ENCODE data around the gene EMD. TPM values are rescaled to one million over a fixed set of nuclear protein-coding genes. Genes with fewer than 3 reads are reported as not detected.
A peak's percentile ranks its signal among the peaks of the same experiment; 100 is the strongest.

EMD gene
- total and polyA plus RNA-seq, 2 donors from 2014 or later, result 79.6 to 102 TPM

DNA sequence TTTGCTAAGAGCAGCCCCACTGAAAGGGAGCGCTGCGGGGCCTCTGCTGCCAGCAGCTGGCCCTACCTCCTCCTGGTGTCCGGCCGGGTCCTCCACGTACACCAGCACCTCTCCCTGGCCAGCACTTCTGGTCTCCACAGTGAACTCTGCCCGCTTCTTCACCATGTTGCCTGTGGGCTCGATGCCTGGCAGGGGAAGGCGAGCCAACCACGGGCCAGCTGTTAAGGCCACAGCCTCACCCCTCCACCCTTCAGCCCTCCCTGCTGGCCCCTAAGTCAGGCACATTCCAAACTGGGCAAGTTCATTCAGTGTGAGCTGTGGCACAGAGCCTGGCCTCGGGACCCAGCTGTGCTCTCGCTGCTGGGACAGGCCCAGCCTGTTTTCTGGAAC is 12.4 kb upstream of the EMD start:
- H3K9ac ChIP-seq (ENCODE audit: low read length in 3 of 3), result no peak overlapping the region
- FAIRE-seq, result no peak
- no peak for DNase-seq
- intact Hi-C loops (cut with DNase I), result no loop called here
- H3K36me3 ChIP-seq (ENCODE audit: control insufficient read depth in 2 of 3, insufficient read depth in 3 of 3, low read length in 3 of 3), result peaks cover 2 to 20% (median 3%) of the 10 kb centered on the region in 3 donors
- TF ChIP-seq, protein P1, sequence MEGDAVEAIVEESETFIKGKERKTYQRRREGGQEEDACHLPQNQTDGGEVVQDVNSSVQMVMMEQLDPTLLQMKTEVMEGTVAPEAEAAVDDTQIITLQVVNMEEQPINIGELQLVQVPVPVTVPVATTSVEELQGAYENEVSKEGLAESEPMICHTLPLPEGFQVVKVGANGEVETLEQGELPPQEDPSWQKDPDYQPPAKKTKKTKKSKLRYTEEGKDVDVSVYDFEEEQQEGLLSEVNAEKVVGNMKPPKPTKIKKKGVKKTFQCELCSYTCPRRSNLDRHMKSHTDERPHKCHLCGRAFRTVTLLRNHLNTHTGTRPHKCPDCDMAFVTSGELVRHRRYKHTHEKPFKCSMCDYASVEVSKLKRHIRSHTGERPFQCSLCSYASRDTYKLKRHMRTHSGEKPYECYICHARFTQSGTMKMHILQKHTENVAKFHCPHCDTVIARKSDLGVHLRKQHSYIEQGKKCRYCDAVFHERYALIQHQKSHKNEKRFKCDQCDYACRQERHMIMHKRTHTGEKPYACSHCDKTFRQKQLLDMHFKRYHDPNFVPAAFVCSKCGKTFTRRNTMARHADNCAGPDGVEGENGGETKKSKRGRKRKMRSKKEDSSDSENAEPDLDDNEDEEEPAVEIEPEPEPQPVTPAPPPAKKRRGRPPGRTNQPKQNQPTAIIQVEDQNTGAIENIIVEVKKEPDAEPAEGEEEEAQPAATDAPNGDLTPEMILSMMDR (IDR thresholded peaks at IDR 0.05; ENCODE audit: borderline replicate concordance, extremely low read depth, insufficient read depth), result no peak
- H3K27ac ChIP-seq (ENCODE audit: low read depth in 2 of 2, low read length in 2 of 2), result no peak overlapping the region
- no peaks in the 10 kb centered on the region for H3K9me3 ChIP-seq (ENCODE audit: control insufficient read depth in 2 of 3, insufficient read depth in 1 of 3, low read length in 3 of 3)
- H3K4me3 ChIP-seq (ENCODE audit: low read length in 3 of 3), result no peak overlapping the region
- H3K4me1 ChIP-seq (ENCODE audit: control insufficient read depth in 2 of 3, insufficient read depth in 2 of 3, low read depth in 1 of 3, low read length in 3 of 3), result peaks cover 0 to 4% (median 0%) of the 10 kb centered on the region in 3 donors
- no peaks in the 10 kb centered on the region for H3K27me3 ChIP-seq (ENCODE audit: control insufficient read depth, insufficient read depth, low read length)

DNA sequence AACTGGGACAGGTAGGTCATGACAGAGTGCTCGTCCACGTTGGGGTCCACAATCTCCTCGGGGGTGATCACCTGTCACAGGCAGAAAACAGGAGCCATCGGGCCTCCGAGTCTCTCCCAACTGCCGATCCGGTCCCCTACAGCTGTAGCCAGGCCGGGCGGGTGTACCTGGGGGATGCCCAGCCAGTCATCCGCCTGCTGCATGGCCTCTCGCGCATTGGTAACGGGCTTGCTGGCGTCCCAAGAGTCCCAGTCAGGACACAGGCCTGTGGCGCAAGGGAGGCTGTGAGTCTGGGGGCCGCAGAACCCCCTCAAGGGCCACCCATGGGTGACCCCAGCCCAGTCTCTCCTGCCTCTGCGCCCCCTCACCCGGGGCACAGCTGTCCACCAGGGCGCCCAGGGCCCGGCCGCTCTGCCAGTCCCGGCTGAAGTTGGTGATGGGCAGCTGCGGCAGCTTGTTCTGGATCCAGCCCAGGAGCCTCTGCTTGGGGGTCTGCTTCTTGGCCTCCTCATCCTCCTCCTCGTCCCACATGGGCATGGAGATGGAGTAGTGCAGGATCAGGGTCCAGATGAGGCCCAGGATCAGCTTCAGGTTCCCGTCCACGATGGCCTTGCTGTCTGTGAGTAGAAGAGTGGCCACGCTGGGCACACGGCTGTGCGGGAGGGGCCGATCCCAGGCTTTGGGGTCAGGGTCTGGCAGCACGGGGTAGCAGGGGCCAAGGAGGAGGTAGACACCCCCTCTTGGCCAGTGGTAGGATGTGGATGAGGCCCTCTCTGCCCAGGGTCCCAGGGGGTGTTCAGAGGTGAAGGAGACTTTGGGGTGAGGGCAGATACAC is 11.4 kb upstream of the EMD start:
- intact Hi-C loops (cut with DNase I), result no loop called here
- DNase-seq (no peak), FAIRE-seq (no peak)
- Histone ChIP-seq H3K27me3 (ENCODE audit: control insufficient read depth, insufficient read depth, low read length) (no peaks in the 10 kb centered on the region), H3K9ac (ENCODE audit: low read length in 3 of 3) (peak overlapping the region in 1 of 3 donors; percentile 19), H3K4me3 (ENCODE audit: low read length in 3 of 3) (no peak overlapping the region), H3K27ac (ENCODE audit: low read depth in 2 of 2, low read length in 2 of 2) (peak overlapping the region; percentile 3 to 93), H3K36me3 (ENCODE audit: control insufficient read depth in 2 of 3, insufficient read depth in 3 of 3, low read length in 3 of 3) (peaks cover 0 to 9% (median 2%) of the 10 kb centered on the region in 3 donors), H3K4me1 (ENCODE audit: control insufficient read depth in 2 of 3, insufficient read depth in 2 of 3, low read depth in 1 of 3, low read length in 3 of 3) (peaks cover 0 to 4% (median 0%) of the 10 kb centered on the region in 3 donors), H3K9me3 (ENCODE audit: control insufficient read depth in 2 of 3, insufficient read depth in 1 of 3, low read length in 3 of 3) (no peaks in the 10 kb centered on the region)
- TF ChIP-seq, protein P1 (IDR thresholded peaks at IDR 0.05; ENCODE audit: borderline replicate concordance, extremely low read depth, insufficient read depth), result no peak

DNA sequence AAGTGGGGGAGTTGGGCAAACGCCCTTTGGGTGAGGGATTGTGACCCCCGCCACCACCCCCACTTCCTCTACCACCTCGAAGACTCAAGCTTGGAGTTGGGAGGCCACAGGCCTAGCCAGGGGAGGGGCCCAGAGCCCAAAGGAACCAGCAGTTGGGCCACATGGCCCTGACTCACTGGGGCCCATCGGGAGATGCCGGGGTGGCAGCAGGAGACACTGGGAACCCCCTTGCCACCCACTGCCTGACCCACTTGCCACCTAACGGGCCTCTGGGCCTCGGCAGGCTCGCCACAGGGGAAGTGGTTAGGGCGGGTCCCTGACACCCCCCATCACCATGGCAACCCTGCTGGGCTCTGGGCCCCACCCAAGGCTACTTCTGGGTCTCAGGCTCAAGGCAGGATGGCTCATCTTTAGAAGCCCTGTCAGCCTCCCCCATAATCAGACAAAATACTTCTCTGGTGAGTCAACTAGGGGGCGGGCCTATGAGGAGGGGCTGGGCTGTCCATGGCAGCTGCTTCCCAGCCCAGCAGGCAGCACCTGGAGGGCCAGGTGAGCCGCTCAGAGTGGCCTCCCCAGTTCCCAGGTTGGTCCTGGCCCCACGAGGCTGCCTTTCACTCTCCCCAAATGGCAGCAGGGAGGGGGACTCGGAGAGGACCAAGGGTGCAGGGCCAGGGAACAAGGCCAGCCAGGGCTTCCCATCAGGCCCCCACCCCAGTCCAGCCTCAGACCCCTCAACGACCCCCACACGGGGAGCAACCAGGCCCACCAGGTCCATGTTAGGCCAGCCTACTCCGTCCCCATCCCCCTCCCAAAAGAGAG is 10.3 kb upstream of the EMD start:
- peak overlapping the region in 2 of 3 donors; percentile 41 to 59 for H3K4me3 ChIP-seq (ENCODE audit: low read length in 3 of 3)
- TF ChIP-seq, protein P1 (IDR thresholded peaks at IDR 0.05; ENCODE audit: borderline replicate concordance, extremely low read depth, insufficient read depth), result no peak
- H3K36me3 ChIP-seq (ENCODE audit: control insufficient read depth in 2 of 3, insufficient read depth in 3 of 3, low read length in 3 of 3), result peaks cover 0 to 8% (median 1%) of the 10 kb centered on the region in 3 donors
- peak overlapping the region; percentile 93 to 94 for H3K27ac ChIP-seq (ENCODE audit: low read depth in 2 of 2, low read length in 2 of 2)
- peak; percentile 44 to 95 (median 72) for DNase-seq
- H3K9me3 ChIP-seq (ENCODE audit: control insufficient read depth in 2 of 3, insufficient read depth in 1 of 3, low read length in 3 of 3), result no peaks in the 10 kb centered on the region
- H3K4me1 ChIP-seq (ENCODE audit: control insufficient read depth in 2 of 3, insufficient read depth in 2 of 3, low read depth in 1 of 3, low read length in 3 of 3), result peaks cover 0 to 8% (median 0%) of the 10 kb centered on the region in 3 donors
- H3K9ac ChIP-seq (ENCODE audit: low read length in 3 of 3), result peak overlapping the region in 2 of 3 donors; percentile 18 to 80
- no peak for FAIRE-seq
- intact Hi-C loops (cut with DNase I), result no loop called here
- H3K27me3 ChIP-seq (ENCODE audit: control insufficient read depth, insufficient read depth, low read length), result no peaks in the 10 kb centered on the region
